H4 (cell line): ENCODE data around the gene CNTN4. TPM values are rescaled to one million over a fixed set of nuclear protein-coding genes. Genes with fewer than 3 reads are reported as not detected.

Source experiments
- DNase-seq: peaks from one replicate; pipeline ENCODE4 v3.0.0-alpha.2; 2015; ENCODE audit warnings: low spot score
- total RNA-seq: library from RNA; depleted of rRNA; stranded (reverse); fragments of >200 nt; shearing (Covaris generic); gene quantifications from 2 replicates; pipeline ENCODE4 v1.2.3, GENCODE V29; 2014

CNTN4 gene
- total RNA-seq, 1 experiment from 2014 or later, result 2.3 TPM

- no peak for DNase-seq
These were observed 484.4 kb downstream of the CNTN4 start for GRCh38 chr3:2583046-2583445.

GRCh38 chr3:2589336-2589969, 490.8 kb downstream of the CNTN4 start:
- DNase-seq, result peak; percentile 14

- DNase-seq, result no peak
These were observed 496.8 kb downstream of the CNTN4 start for GRCh38 chr3:2595486-2595885.

GRCh38 chr3:2597615-2598014, 498.9 kb downstream of the CNTN4 start:
- DNase-seq, result no peak

- DNase-seq, result no peak
These were observed 500.8 kb downstream of the CNTN4 start for GRCh38 chr3:2599471-2599870.

GRCh38 chr3:2603692-2604289, 505.1 kb downstream of the CNTN4 start:
- DNase-seq, result peak; percentile 4

GRCh38 chr3:2614578-2614977, 515.9 kb downstream of the CNTN4 start:
- DNase-seq, result no peak

GRCh38 chr3:2615080-2615479, 516.4 kb downstream of the CNTN4 start:
- DNase-seq, result no peak

- DNase-seq, result peak; percentile 17
These were observed 524.8 kb downstream of the CNTN4 start for GRCh38 chr3:2623436-2623835.

GRCh38 chr3:2628117-2628516, 529.5 kb downstream of the CNTN4 start:
- DNase-seq, result no peak

- no peak for DNase-seq
These were observed 536.8 kb downstream of the CNTN4 start for GRCh38 chr3:2635511-2635910.

GRCh38 chr3:2643606-2644005, 544.9 kb downstream of the CNTN4 start:
- DNase-seq, result no peak

GRCh38 chr3:2645001-2645400, 546.3 kb downstream of the CNTN4 start:
- no peak for DNase-seq

GRCh38 chr3:2650746-2651145, 552.1 kb downstream of the CNTN4 start:
- DNase-seq, result no peak

- DNase-seq, result no peak
These were observed 553.7 kb downstream of the CNTN4 start for GRCh38 chr3:2652386-2652785.

GRCh38 chr3:2653706-2654105, 555.0 kb downstream of the CNTN4 start:
- no peak for DNase-seq

- DNase-seq, result no peak
These were observed 556.6 kb downstream of the CNTN4 start for GRCh38 chr3:2655229-2655701.

- peak; percentile 91 for DNase-seq
These were observed 558.4 kb downstream of the CNTN4 start for GRCh38 chr3:2656806-2657777.

GRCh38 chr3:2657971-2658370, 559.3 kb downstream of the CNTN4 start:
- peak; percentile 35 for DNase-seq

- peak; percentile 17 for DNase-seq
These were observed 561.2 kb downstream of the CNTN4 start for GRCh38 chr3:2659896-2660295.

- DNase-seq, result no peak
These were observed 562.4 kb downstream of the CNTN4 start for GRCh38 chr3:2661078-2661477.

- DNase-seq, result no peak
These were observed 578.8 kb downstream of the CNTN4 start for GRCh38 chr3:2677501-2677900.
